Measurements from ENCODE around the gene XKR7.
A peak's percentile ranks its signal among the peaks of the same experiment; 100 is the strongest.

XKR7 gene

DNA sequence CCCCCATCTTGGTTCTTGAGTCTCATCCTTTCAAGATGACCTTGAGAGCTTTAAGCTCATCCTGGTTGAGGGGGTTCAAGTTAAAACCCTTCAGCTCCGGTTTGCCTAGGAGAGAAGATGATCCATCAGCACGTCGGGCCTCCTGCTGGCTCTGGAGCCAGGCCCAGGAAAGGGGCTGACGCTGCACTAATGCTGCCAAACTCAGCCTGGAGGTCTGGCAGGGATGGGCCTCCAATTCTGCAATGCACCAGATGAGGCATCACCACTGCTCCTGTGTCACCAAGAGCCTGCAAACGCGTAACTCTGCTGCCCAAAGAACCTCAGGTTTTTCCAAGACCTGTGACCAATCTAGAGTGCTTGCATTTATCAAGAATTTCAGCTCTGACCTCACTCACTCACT lies 22.2 kb upstream of the XKR7 start:
- no peak overlapping the region for H3K4me3 ChIP-seq (ENCODE audit: low read length)
- H3K27me3 ChIP-seq (replicated peaks; ENCODE audit: control insufficient read depth, insufficient read depth, low read length) = no peaks in the 10 kb centered on the region
- H3K4me1 ChIP-seq (ENCODE audit: control insufficient read depth, insufficient read depth, low read length) = peaks cover 14% of the 10 kb centered on the region
- no peak for DNase-seq (ENCODE audit: low read depth)
- H3K9me3 ChIP-seq (ENCODE audit: control insufficient read depth, low read length) = no peaks in the 10 kb centered on the region
- peaks cover 48% of the 10 kb centered on the region for H3K36me3 ChIP-seq (ENCODE audit: control insufficient read depth, insufficient read depth, low read length, severe bottlenecking)
- H3K9ac ChIP-seq (ENCODE audit: low read length) = no peak overlapping the region

DNA sequence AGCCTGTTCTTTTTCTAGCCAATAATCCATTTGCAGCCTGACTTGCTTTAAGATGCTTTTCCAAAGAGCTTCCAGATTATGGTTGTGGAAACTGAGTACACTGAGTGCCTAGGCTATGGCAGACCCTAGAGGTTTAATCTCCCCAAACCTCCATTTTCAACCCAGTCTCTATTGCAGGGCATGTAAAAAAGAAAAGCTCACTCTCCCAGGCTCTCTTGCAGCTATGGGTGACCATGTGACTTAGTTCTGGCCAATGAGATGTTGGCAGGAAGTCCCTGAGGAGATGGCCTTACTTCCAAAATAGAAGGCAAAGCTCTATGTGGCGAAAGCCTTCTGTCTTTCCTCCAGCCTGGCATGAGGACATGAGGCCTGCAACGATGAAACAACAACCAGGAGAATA lies 19.9 kb upstream of the XKR7 start:
- Histone ChIP-seq H3K9me3 (ENCODE audit: control insufficient read depth, low read length) (no peaks in the 10 kb centered on the region), H3K9ac (ENCODE audit: low read length) (no peak overlapping the region), H3K27me3 (replicated peaks; ENCODE audit: control insufficient read depth, insufficient read depth, low read length) (no peaks in the 10 kb centered on the region), H3K4me3 (ENCODE audit: low read length) (no peak overlapping the region), H3K36me3 (ENCODE audit: control insufficient read depth, insufficient read depth, low read length, severe bottlenecking) (peaks cover 48% of the 10 kb centered on the region), H3K4me1 (ENCODE audit: control insufficient read depth, insufficient read depth, low read length) (peaks cover 18% of the 10 kb centered on the region)
- no peak for DNase-seq (ENCODE audit: low read depth)

DNA sequence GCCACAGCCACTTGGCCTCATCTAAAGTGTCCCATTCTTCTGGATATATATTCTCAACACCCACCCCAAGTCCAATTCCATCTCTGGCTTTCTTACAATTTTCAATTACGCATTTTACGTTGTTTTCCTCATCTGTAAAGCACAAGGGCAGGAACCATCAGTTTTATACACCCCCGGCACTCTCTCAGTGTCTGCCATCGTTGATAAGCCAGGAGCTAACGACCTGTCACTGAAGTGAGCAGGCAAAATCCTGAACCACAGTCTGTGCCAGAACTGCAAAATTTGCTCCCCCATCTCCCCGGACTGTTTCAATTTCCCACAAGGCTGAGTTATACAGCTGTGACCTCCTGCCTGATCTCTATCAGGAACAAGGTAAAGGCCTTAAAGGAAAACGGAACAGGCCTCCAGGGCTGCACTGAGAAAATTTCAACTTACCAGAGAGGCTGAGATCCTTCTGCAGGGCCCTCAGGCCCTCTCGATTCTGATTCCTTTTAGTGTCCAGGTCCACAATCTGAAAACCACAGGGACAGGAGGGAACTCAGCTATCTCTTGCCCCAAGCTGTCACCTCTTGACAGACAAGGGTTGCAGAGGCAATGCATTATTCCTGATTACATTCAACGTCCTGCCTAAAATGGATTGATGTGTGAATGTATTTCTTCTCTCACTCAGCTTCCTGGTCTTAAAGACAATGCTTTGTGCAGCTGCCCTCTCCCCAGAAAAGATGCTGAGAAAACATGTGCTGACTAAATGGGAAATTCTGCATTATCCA lies 17.9 kb upstream of the XKR7 start:
- peak overlapping the region; percentile 97 for H3K9ac ChIP-seq (ENCODE audit: low read length)
- no peak overlapping the region for H3K4me3 ChIP-seq (ENCODE audit: low read length)
- no peak for DNase-seq (ENCODE audit: low read depth)
- H3K4me1 ChIP-seq (ENCODE audit: control insufficient read depth, insufficient read depth, low read length) = peaks cover 14% of the 10 kb centered on the region
- H3K27me3 ChIP-seq (replicated peaks; ENCODE audit: control insufficient read depth, insufficient read depth, low read length) = peaks cover 11% of the 10 kb centered on the region
- no peaks in the 10 kb centered on the region for H3K9me3 ChIP-seq (ENCODE audit: control insufficient read depth, low read length)
- peaks cover 40% of the 10 kb centered on the region for H3K36me3 ChIP-seq (ENCODE audit: control insufficient read depth, insufficient read depth, low read length, severe bottlenecking)

DNA sequence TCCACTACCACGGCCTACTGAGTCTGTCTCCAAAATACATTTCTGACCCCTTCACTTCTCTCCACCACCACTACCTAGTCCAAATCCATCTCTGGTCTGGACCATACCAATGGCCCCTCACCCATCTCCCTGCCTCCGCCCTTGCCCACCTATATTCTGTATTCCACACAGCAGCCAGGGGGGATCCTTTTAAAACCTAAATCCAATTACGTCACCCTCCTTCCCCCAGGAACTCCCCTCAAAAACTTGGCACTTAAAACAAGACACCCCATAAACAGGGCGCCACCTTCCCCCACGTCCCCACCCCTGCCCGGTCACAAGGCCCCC lies 16.8 kb upstream of the XKR7 start:
- H3K36me3 ChIP-seq (ENCODE audit: control insufficient read depth, insufficient read depth, low read length, severe bottlenecking) = peaks cover 29% of the 10 kb centered on the region
- DNase-seq (ENCODE audit: low read depth) = no peak
- peaks cover 21% of the 10 kb centered on the region for H3K27me3 ChIP-seq (replicated peaks; ENCODE audit: control insufficient read depth, insufficient read depth, low read length)

DNA sequence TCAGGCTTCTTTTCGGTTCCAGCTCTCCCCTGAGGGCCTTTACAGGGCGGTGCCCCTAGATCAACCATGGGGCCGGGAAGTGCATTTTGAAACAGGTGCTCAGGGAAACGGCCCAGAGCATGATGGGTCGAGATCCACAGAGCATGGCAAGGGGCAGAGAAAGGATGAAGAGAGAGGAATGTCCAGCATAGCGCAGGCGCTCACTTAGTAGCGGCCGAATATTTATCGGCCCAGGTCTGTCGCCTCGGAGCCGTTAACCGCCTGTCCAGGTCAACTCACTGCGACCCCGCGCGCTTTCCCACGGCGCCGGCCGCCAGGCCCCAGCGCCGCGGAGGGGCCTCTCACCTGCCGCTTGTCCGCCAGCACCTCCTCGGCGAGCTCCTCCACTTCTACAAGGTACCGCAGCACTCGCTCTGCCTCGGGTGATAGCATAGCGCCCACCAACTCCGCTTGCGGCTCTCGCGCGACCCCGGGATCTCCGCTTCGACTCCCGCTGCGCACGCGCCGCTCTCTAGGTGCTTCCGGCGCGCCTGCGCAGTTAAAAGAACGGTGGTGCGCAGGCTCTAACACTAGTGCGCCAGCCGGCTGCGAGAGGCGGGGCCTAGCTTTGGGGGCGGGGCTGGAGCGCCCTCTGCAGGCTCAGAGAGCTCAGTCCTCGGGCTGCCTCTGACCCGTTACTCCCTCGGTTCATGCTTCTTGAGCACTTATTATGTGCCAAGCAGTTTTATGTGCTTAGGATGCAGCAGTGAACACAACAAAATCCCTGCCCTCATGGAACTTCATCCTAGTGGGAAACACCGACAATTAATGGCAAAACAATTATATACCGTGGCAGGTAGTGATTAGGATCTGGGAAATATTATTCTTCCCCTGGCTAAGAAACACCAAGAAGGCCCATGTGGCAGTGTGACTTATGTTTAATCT lies 16.2 kb upstream of the XKR7 start, which contains the start of gene PDRG1:
TSS of gene PDRG1 (minus strand) at position 517 of the 924 bp plus-strand sequence. CDS start at position 432, 85 bp downstream.
- Histone ChIP-seq H3K4me1 (ENCODE audit: control insufficient read depth, insufficient read depth, low read length) (peaks cover 10% of the 10 kb centered on the region), H3K27me3 (replicated peaks; ENCODE audit: control insufficient read depth, insufficient read depth, low read length) (peaks cover 28% of the 10 kb centered on the region), H3K9ac (ENCODE audit: low read length) (peak within 1 kb of the TSS; percentile 97), H3K36me3 (ENCODE audit: control insufficient read depth, insufficient read depth, low read length, severe bottlenecking) (peaks cover 23% of the 10 kb centered on the region), H3K9me3 (ENCODE audit: control insufficient read depth, low read length) (no peaks in the 10 kb centered on the region), H3K4me3 (ENCODE audit: low read length) (peak within 1 kb of the TSS; percentile 94)
- DNase-seq (ENCODE audit: low read depth) = peak; percentile 99

More for the DNA sequence above, 16.8 kb upstream of the XKR7 start:
- peak overlapping the region; percentile 97 for H3K9ac ChIP-seq (ENCODE audit: low read length)
- peaks cover 11% of the 10 kb centered on the region for H3K4me1 ChIP-seq (ENCODE audit: control insufficient read depth, insufficient read depth, low read length)
- H3K9me3 ChIP-seq (ENCODE audit: control insufficient read depth, low read length) = no peaks in the 10 kb centered on the region
- H3K4me3 ChIP-seq (ENCODE audit: low read length) = peak overlapping the region; percentile 94

DNA sequence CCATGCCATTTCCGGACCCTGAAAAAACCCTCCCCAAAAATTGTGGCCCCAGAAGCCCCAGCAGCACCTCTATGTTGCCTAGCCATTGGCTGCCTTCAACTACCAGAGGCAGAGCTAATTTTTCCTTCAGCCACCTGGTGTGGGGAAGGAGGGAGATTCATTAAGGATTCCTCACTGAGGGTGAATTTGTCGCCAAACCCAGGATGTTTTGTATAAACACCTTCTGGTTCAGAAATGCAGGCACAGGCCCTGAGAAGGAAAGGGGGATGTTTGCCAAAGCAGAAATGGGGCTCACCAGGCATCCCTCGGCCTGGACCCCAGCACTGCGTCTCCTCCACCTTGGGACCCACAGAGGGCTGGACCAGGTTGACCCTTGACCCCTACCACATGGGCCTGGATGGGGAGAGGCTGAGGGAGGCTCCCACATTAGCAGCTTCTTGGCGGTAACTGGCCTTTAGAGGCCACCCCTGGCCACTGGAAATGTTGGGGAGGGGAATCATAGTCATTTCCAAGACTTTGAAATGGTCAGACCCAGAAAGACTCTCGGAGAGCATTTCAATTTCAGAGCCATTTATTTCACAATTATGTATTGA lies 14.3 kb upstream of the XKR7 start:
- DNase-seq (ENCODE audit: low read depth) = no peak
- no peak overlapping the region for H3K9ac ChIP-seq (ENCODE audit: low read length)
- H3K9me3 ChIP-seq (ENCODE audit: control insufficient read depth, low read length) = no peaks in the 10 kb centered on the region
- H3K36me3 ChIP-seq (ENCODE audit: control insufficient read depth, insufficient read depth, low read length, severe bottlenecking) = peaks cover 4% of the 10 kb centered on the region
- H3K4me1 ChIP-seq (ENCODE audit: control insufficient read depth, insufficient read depth, low read length) = peaks cover 10% of the 10 kb centered on the region
- peaks cover 36% of the 10 kb centered on the region for H3K27me3 ChIP-seq (replicated peaks; ENCODE audit: control insufficient read depth, insufficient read depth, low read length)
- H3K4me3 ChIP-seq (ENCODE audit: low read length) = no peak overlapping the region

DNA sequence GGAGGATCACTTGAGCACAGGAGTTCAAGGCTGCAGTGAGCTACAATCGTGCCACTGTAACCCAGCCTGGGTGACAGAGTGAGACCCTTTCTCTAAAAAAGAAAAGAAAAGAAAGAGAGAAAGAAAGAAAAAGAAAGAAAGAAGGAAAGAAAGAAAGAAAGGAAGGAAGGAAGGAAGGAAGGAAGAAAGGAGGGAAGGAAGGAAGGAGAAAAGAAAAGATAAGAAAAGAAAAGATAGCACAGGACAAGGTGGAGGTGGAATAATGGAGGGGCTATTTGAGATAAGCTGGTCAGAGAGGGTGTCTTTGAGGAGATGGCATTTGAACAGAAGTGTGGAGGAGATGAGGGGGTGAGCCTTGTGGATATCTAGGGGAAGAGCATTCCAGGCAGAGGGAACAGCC lies 13.5 kb upstream of the XKR7 start:
- Histone ChIP-seq H3K9me3 (ENCODE audit: control insufficient read depth, low read length) (no peaks in the 10 kb centered on the region), H3K9ac (ENCODE audit: low read length) (no peak overlapping the region), H3K4me1 (ENCODE audit: control insufficient read depth, insufficient read depth, low read length) (peaks cover 10% of the 10 kb centered on the region), H3K36me3 (ENCODE audit: control insufficient read depth, insufficient read depth, low read length, severe bottlenecking) (no peaks in the 10 kb centered on the region), H3K4me3 (ENCODE audit: low read length) (no peak overlapping the region), H3K27me3 (replicated peaks; ENCODE audit: control insufficient read depth, insufficient read depth, low read length) (peaks cover 43% of the 10 kb centered on the region)
- no peak for DNase-seq (ENCODE audit: low read depth)

DNA sequence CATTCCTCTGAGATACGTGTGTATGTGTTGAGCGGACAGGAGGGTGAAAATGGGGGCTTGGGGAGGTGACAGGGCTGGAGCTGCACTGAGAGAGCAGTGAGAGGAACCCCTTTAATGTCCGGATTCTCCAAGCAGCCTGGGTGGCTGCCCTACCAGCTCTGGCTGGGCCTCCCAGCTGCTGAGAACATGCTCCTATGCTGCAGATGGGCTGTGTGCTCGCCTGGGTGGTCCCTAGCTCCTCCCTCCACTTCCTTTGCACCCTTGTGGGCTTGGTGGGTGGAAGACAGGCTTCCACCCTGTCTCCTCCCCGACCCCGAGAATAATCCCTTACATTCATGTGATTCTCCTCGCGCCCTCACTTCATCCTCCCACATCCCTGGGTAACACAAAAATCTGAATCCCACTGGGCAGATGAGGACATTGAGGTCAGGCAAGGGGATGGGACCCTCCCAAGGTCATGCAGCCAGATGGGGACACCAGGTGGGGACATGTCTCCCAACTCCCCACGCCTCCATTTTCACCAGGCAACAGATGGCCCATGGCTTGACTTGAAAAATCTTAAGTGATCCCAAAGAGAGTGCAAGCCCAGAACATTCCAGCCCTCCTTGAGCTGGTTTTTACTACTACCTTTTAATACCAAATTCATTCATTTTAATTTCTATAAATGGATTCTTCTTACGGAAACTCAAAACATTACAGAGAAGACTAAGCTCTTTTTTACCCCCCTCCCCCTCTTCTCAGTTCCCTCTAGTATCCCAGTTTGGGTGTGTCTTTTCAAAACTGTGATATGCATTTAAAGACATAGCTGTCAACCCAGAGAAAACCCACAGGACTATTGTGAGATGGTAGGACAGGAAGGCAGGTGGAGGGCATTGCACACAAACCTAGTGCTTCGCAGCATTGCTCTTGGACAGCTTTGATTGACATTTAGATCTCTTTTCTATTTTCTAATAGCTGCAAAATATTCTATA lies 11.1 kb upstream of the XKR7 start:
- no peaks in the 10 kb centered on the region for H3K9me3 ChIP-seq (ENCODE audit: control insufficient read depth, low read length)
- H3K9ac ChIP-seq (ENCODE audit: low read length) = no peak overlapping the region
- H3K4me1 ChIP-seq (ENCODE audit: control insufficient read depth, insufficient read depth, low read length) = no peaks in the 10 kb centered on the region
- no peaks in the 10 kb centered on the region for H3K36me3 ChIP-seq (ENCODE audit: control insufficient read depth, insufficient read depth, low read length, severe bottlenecking)
- no peak overlapping the region for H3K4me3 ChIP-seq (ENCODE audit: low read length)
- no peak for DNase-seq (ENCODE audit: low read depth)
- peaks cover 59% of the 10 kb centered on the region for H3K27me3 ChIP-seq (replicated peaks; ENCODE audit: control insufficient read depth, insufficient read depth, low read length)

DNA sequence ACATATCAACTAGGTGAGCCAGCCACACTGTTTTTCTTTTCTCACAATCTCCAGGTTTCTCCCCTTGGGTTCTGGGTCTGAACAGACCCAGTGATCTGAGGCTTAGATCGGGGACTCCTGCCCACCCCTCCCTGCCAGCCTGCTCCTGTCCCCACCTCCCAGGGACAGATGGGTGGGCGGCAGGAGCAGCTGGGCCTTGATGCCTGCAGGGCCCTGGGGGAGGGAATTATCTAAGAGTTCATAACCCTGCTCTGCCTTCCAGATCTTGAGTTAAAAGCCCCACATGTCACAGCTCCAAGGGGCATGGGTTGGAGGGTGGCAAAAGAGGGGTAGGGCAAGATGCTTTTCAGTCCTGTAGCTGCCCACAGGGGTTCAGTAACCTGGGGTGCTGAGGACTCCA lies 5.2 kb upstream of the XKR7 start:
- no peak for DNase-seq (ENCODE audit: low read depth)
- H3K36me3 ChIP-seq (ENCODE audit: control insufficient read depth, insufficient read depth, low read length, severe bottlenecking) = no peaks in the 10 kb centered on the region
- H3K27me3 ChIP-seq (replicated peaks; ENCODE audit: control insufficient read depth, insufficient read depth, low read length) = peaks cover 68% of the 10 kb centered on the region
- H3K9ac ChIP-seq (ENCODE audit: low read length) = no peak overlapping the region
- no peak overlapping the region for H3K4me3 ChIP-seq (ENCODE audit: low read length)
- H3K9me3 ChIP-seq (ENCODE audit: control insufficient read depth, low read length) = no peaks in the 10 kb centered on the region
- H3K4me1 ChIP-seq (ENCODE audit: control insufficient read depth, insufficient read depth, low read length) = no peaks in the 10 kb centered on the region

DNA sequence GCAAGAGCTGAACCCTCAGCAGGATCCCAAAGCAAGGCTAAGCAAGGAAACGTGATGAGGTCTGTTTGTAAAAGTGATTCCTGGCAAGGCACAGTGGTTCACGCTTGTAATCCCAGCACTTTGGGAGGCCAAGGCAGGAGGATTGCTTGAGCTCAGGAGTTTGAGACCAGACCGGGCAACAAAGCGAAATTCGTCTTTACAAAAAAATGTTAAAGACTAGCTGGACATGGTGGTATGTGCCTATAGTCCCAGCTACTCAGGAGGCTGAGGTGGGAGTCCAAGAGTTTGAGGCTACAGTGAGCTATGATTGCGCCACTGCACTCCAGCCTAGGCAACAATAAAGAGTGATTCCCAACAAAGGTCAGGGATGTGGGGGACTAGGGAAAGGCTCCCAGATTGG lies 4.1 kb upstream of the XKR7 start:
- Histone ChIP-seq H3K27me3 (replicated peaks; ENCODE audit: control insufficient read depth, insufficient read depth, low read length) (peaks cover 63% of the 10 kb centered on the region), H3K9ac (ENCODE audit: low read length) (no peak overlapping the region), H3K36me3 (ENCODE audit: control insufficient read depth, insufficient read depth, low read length, severe bottlenecking) (no peaks in the 10 kb centered on the region), H3K4me1 (ENCODE audit: control insufficient read depth, insufficient read depth, low read length) (no peaks in the 10 kb centered on the region), H3K4me3 (ENCODE audit: low read length) (no peak overlapping the region), H3K9me3 (ENCODE audit: control insufficient read depth, low read length) (no peaks in the 10 kb centered on the region)
- DNase-seq (ENCODE audit: low read depth) = no peak
